NB4 (cell line): Measurements from ENCODE around the gene UBTD2.

Experiments
- CTCF ChIP-seq: IDR thresholded peaks from one replicate; pipeline ENCODE4 v1.5.1; 2012; ENCODE audit warnings: low read depth, low read length
- MAX ChIP-seq: IDR thresholded peaks from 2 replicates; pipeline ENCODE4 v1.6.1; 2011; ENCODE audit warnings: low read depth, low read length

- TF ChIP-seq CTCF (no peak), MAX (no peak)
Observed at GRCh38 chr5:172186114-172186695, 97.4 kb downstream of the UBTD2 start.
